Gastrocnemius medialis (tissue), 4 donors: ENCODE results near the gene GINS1. TPM values are rescaled to one million over a fixed set of nuclear protein-coding genes. Genes with fewer than 3 reads are reported as not detected.

ENCODE experiments used
- ATAC-seq, 2 donors: fragments of 150-250 bp; one replicate each; pipeline ENCODE4 v1.9.1; 2016
- DNase-seq, 2 donors: peaks; one replicate each; pipeline ENCODE4 v3.0.0-alpha.2; 2019
- H3K27ac ChIP-seq, 4 donors: fragments of 200-600 bp; sonication (generic); 1 replicate in 1 of 4; 2 replicates in 3 of 4; pipeline ENCODE4 v1.5.1; 2016 to 2018; ENCODE audit warnings: mild to moderate bottlenecking in 2 of 4, moderate library complexity in 1 of 4
- H3K27me3 ChIP-seq, 3 donors: fragments of 200-600 bp; sonication (generic) in 2 of 3; 1 replicate in 1 of 3; 2 replicates in 2 of 3; pipeline versions ENCODE4 v1.5.1 to v1.6.0; 2016 to 2019; ENCODE audit warnings: mild to moderate bottlenecking in 1 of 3, moderate library complexity in 1 of 3
- H3K36me3 ChIP-seq, 2 donors: fragments of 200-600 bp; sonication (generic) in 1 of 2; one replicate each; pipeline ENCODE4 v1.5.1; 2017 to 2018
- H3K4me1 ChIP-seq, 2 donors: fragments of 200-600 bp; sonication (generic) in 1 of 2; one replicate each; pipeline ENCODE4 v1.5.1; 2016 to 2017; ENCODE audit warnings: mild to moderate bottlenecking in 2 of 2
- H3K4me3 ChIP-seq, 4 donors: fragments of 200-600 bp; sonication (generic) in 3 of 4; 1 replicate in 1 of 4; 2 replicates in 3 of 4; pipeline ENCODE4 v1.5.1; 2016 to 2019; ENCODE audit warnings: mild to moderate bottlenecking in 2 of 4
- H3K9me3 ChIP-seq, 3 donors: fragments of 200-600 bp; sonication (generic) in 2 of 3; 1 replicate in 1 of 3; 2 replicates in 2 of 3; pipeline ENCODE4 v1.5.1; 2016 to 2019
- POLR2A ChIP-seq, 2 donors: fragments of 450-650 bp; IDR thresholded peaks; one replicate each; pipeline ENCODE4 v1.6.1; 2017; ENCODE audit warnings: antibody characterized with exemption in 2 of 2, mild to moderate bottlenecking in 2 of 2, moderate library complexity in 2 of 2
- in situ Hi-C, 4 donors: fragments of 200-750 bp; cut with MboI; loops; one replicate each; pipeline versions ENCODE4 v1.15.0 to v1.8.0; 2017; ENCODE audit warnings: low sequenced_read_pairs in 4 of 4
- intact Hi-C: fragments of 100-400 bp; cut with DNase I; formaldehyde crosslinking; loops from one replicate; pipeline ENCODE4 v1.15.1; 2023; ENCODE audit warnings: low total_unique reads
- total RNA-seq, 4 donors: library from RNA; depleted of rRNA; stranded (reverse); fragments of >200 nt; gene quantifications; one replicate each; pipeline versions ENCODE4 v1.1.0 to v1.2.3, GENCODE V29; 2016
- TF ChIP-seq, protein P1 (sequence below), 5 experiments: fragments of 450-650 bp in 3 of 5; fragments of 200-600 bp in 2 of 5; sonication (generic) in 2 of 5; IDR thresholded peaks in 4 of 5; conservative IDR thresholded peaks in 1 of 5; 1 replicate in 4 of 5; 2 replicates in 1 of 5; pipeline ENCODE4 v1.5.1; 2016 to 2019; ENCODE audit warnings: antibody characterized with exemption in 5 of 5, mild to moderate bottlenecking in 3 of 5, moderate library complexity in 3 of 5

Gene GINS1
- total RNA-seq, 4 donors from 2014 or later = 0.07 to 0.20 TPM; not detected in 2

- no peaks in the 10 kb centered on the region for H3K9me3 ChIP-seq
- no peak overlapping the region for H3K4me3 ChIP-seq
- in situ Hi-C loops = no loop called here
- H3K27ac ChIP-seq = no peak overlapping the region
- ATAC-seq (no peak), DNase-seq (no peak)
- intact Hi-C loops = no loop called here
- H3K27me3 ChIP-seq = no peaks in the 10 kb centered on the region
- no peaks in the 10 kb centered on the region for H3K4me1 ChIP-seq
- TF ChIP-seq, protein P1, sequence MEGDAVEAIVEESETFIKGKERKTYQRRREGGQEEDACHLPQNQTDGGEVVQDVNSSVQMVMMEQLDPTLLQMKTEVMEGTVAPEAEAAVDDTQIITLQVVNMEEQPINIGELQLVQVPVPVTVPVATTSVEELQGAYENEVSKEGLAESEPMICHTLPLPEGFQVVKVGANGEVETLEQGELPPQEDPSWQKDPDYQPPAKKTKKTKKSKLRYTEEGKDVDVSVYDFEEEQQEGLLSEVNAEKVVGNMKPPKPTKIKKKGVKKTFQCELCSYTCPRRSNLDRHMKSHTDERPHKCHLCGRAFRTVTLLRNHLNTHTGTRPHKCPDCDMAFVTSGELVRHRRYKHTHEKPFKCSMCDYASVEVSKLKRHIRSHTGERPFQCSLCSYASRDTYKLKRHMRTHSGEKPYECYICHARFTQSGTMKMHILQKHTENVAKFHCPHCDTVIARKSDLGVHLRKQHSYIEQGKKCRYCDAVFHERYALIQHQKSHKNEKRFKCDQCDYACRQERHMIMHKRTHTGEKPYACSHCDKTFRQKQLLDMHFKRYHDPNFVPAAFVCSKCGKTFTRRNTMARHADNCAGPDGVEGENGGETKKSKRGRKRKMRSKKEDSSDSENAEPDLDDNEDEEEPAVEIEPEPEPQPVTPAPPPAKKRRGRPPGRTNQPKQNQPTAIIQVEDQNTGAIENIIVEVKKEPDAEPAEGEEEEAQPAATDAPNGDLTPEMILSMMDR (IDR thresholded peaks at IDR 0.05 in 4 of 5, conservative IDR thresholded peaks at IDR 0.05 in 1 of 5) = no peak
- TF ChIP-seq POLR2A (IDR thresholded peaks at IDR 0.05) = no peak
- no peaks in the 10 kb centered on the region for H3K36me3 ChIP-seq
Observed at GRCh38 chr20:25497586-25498279, 90.3 kb downstream of the GINS1 start.

Other genes starting within 250 kb of the GINS1 start
- gene ENTPD6, start 212.0 kb upstream of the GINS1 start, total RNA-seq = 10 to 100 TPM; 27.0 to 61.1 (median 50.2) TPM
- gene PYGB, start 159.6 kb upstream of the GINS1 start, total RNA-seq = 10 to 100 TPM; 13.6 to 50.7 (median 27.0) TPM
- 10 to 100 TPM; 11.9 to 18.4 (median 13.8) TPM for gene ABHD12, start 16.8 kb upstream of the GINS1 start, total RNA-seq
- 1 to 10 TPM in 2 of 4 donors, under 1 TPM in 2; 0.24 to 6.1 (median 0.88) TPM for gene NINL, start 177.9 kb downstream of the GINS1 start, total RNA-seq
- 1 to 10 TPM; 1.5 to 3.6 (median 2.6) TPM for gene NANP, start 216.3 kb downstream of the GINS1 start, total RNA-seq